Adrenal gland (tissue), 12 donors: ENCODE measurements around the gene STAP2. TPM values are rescaled to one million over a fixed set of nuclear protein-coding genes. Genes with fewer than 3 reads are reported as not detected.
"Not testable (repeated sequence)": the region's sequence is repeated elsewhere in the genome, so short reads cannot be mapped to it uniquely, and the experiment has no call there.

Experiments used
- DNase-seq, 7 donors: peaks; one replicate each; pipeline ENCODE4 v3.0.0-alpha.2; 2019 to 2020
- H3K27ac ChIP-seq, 5 donors: fragments of 200-600 bp; sonication (generic) in 4 of 5; 1 replicate in 3 of 5; 2 replicates in 2 of 5; pipeline versions ENCODE4 v1.5.1 to v1.8.0; 2016 to 2020; ENCODE audit warnings: mild to moderate bottlenecking in 1 of 5
- H3K27me3 ChIP-seq: fragments of 200-600 bp; 2 replicates; pipeline ENCODE4 v1.8.0; 2021
- H3K36me3 ChIP-seq, 2 donors: fragments of 200-600 bp; replicated peaks in 1 of 2; 1 replicate in 1 of 2; 2 replicates in 1 of 2; pipeline versions ENCODE4 v1.5.1 to v1.8.0; 2018 to 2022
- H3K4me1 ChIP-seq, 2 donors: fragments of 200-600 bp; replicated peaks in 1 of 2; 1 replicate in 1 of 2; 2 replicates in 1 of 2; pipeline versions ENCODE4 v1.5.1 to v1.8.0; 2018 to 2021
- H3K4me3 ChIP-seq, 4 donors: fragments of 200-600 bp; sonication (generic) in 3 of 4; one replicate each; pipeline ENCODE4 v1.5.1; 2016 to 2018
- H3K9me3 ChIP-seq, 3 donors: fragments of 200-600 bp; sonication (generic) in 1 of 3; replicated peaks in 1 of 3; 1 replicate in 2 of 3; 2 replicates in 1 of 3; pipeline versions ENCODE4 v1.5.1 to v1.8.0; 2016 to 2021
- POLR2A ChIP-seq, 2 donors: fragments of 450-650 bp; IDR thresholded peaks; one replicate each; pipeline ENCODE4 v1.6.1; 2017; ENCODE audit warnings: antibody characterized with exemption in 2 of 2, mild to moderate bottlenecking in 2 of 2, moderate library complexity in 1 of 2
- WGBS, 4 donors: extraction: QIAGEN DNeasy Blood & Tissue Kit in 2 of 4; methylation state at CpG; one replicate each; pipeline versions ENCODE4 v1.1.5 to v1.1.7; 2013 to 2017; 5-methylcytosine and 5-hydroxymethylcytosine counted together
- intact Hi-C, 2 donors: fragments of 100-400 bp; cut with DNase I; formaldehyde crosslinking; loops; one replicate each; pipeline versions ENCODE4 v1.14.1 to v1.15.0; 2022 to 2023
- polyA plus RNA-seq, 3 donors: library from polyadenylated mRNA; stranded (reverse); fragments of 200-250 nt in 2 of 3; fragments of 350-450 nt in 1 of 3; fragmentation: Illumina TruSeq in 1 of 3; extraction: RNeasy Lipid Tissue Mini Kit (QIAGEN cat#74804) in 1 of 3; gene quantifications; one replicate each; pipeline ENCODE4 v1.2.3, GENCODE V29; 2013 to 2014
- total RNA-seq, 9 donors: library from RNA; depleted of rRNA in 4 of 9; stranded (reverse); fragments of >200 nt in 4 of 9; fragments of 120-200 nt in 1 of 9; fragmentation: NEBNext Ultra II Directional in 1 of 9; extraction: Animal tissue kit (Norgen Biotek cat#: 25700) in 1 of 9; gene quantifications; one replicate each; pipeline versions ENCODE4 v1.1.0 to v1.2.4, GENCODE V29; 2013 to 2023
- TF ChIP-seq, protein P1 (sequence below), 6 experiments: fragments of 450-650 bp in 4 of 6; fragments of 200-600 bp in 2 of 6; sonication (generic) in 1 of 6; IDR thresholded peaks; 1 replicate in 5 of 6; 2 replicates in 1 of 6; pipeline versions ENCODE4 v1.5.1 to v1.8.0; 2016 to 2021; ENCODE audit warnings: antibody characterized with exemption in 6 of 6, mild to moderate bottlenecking in 2 of 6, moderate library complexity in 1 of 6
- donor health status: healthy with polysubstance abuse.
- donor health status: Bipolar disorder and iron deficiency.
- donor health status: DM: yes; HTN: yes; CAD: no.
- donor health status: DM: no; HTN: no; CAD: no.
- donor health status: DM: no; HTN: no; CAD: no.
- donor health status: DM: yes; HTN: yes; CAD: no.

The STAP2 gene
- total and polyA plus RNA-seq, 12 donors, result 5.7 to 106 (median 36.5) TPM

DNA sequence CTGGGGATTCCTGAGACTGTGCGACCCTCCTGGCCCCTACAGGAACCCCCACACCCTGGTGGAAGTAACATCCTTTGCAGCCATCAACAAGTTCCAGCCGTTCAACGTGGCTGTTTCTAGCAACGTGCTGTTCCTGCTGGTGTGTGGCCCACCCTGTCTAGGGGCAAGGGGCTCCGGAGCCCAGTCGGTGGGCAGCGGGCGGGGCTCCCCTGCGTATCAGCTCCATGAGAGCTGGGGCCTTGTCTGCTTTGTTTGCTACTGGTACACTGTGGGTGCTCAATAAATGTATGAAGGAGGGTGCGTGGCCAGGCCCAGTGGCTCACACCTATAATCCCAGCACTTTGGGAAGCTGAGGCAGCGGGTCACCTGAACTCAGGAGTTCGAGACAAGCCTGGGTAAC is 15.7 kb upstream of the STAP2 start:
- peaks cover 0 to 9% of the 10 kb centered on the region in 2 donors for H3K36me3 ChIP-seq
- no peaks in the 10 kb centered on the region for H3K9me3 ChIP-seq
- TF ChIP-seq, protein P1, sequence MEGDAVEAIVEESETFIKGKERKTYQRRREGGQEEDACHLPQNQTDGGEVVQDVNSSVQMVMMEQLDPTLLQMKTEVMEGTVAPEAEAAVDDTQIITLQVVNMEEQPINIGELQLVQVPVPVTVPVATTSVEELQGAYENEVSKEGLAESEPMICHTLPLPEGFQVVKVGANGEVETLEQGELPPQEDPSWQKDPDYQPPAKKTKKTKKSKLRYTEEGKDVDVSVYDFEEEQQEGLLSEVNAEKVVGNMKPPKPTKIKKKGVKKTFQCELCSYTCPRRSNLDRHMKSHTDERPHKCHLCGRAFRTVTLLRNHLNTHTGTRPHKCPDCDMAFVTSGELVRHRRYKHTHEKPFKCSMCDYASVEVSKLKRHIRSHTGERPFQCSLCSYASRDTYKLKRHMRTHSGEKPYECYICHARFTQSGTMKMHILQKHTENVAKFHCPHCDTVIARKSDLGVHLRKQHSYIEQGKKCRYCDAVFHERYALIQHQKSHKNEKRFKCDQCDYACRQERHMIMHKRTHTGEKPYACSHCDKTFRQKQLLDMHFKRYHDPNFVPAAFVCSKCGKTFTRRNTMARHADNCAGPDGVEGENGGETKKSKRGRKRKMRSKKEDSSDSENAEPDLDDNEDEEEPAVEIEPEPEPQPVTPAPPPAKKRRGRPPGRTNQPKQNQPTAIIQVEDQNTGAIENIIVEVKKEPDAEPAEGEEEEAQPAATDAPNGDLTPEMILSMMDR (IDR thresholded peaks at IDR 0.05), result no peak
- TF ChIP-seq POLR2A (IDR thresholded peaks at IDR 0.05), result no peak
- DNase-seq, result no peak
- H3K4me3 ChIP-seq, result no peak overlapping the region
- H3K27ac ChIP-seq, result no peak overlapping the region
- H3K27me3 ChIP-seq, result no peaks in the 10 kb centered on the region
- H3K4me1 ChIP-seq, result no peaks in the 10 kb centered on the region
- WGBS, 4 donors, result 83 to 93% (median 88%) methylated on average over 10 to 12 of the region's 12 CpGs
- intact Hi-C loops, result loop anchor here (5.0 kb wide), 1 partner anchor 87 kb away; no protein-coding TSS in a partner anchor

DNA sequence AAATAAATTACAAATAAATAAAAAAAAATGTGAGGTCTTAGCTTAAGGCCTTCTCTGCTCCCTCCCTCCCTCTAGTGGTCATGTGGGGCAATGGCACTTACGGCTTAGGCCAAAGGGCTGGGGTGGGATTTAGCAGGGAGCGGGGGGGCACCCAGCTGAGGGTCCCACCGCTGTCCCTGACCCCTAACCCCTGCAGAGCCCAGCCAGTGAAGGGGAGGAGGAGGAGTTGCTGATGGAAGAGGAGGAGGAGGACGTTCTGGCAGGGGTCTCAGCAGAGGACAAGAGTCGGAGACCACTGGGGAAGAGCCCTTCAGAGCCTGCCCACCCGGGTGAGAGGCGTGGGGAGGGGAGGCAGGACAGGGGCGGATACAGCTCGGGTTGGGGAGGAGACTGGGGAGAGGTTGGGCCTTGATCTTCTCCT is 14.1 kb upstream of the STAP2 start:
- DNase-seq, result peak in 5 of 7 donors; percentile 36 to 68 (median 59)
- Histone ChIP-seq H3K27me3 (no peaks in the 10 kb centered on the region), H3K36me3 (no peaks in the 10 kb centered on the region), H3K4me3 (no peak overlapping the region), H3K4me1 (no peaks in the 10 kb centered on the region), H3K9me3 (no peaks in the 10 kb centered on the region), H3K27ac (no peak overlapping the region)
- 23 to 35% (median 27%) methylated on average over 8 to 9 of the region's 9 CpGs for WGBS, 4 donors
- TF ChIP-seq, protein P1 (IDR thresholded peaks at IDR 0.05), result peak; percentile 39 to 86 (median 76)
- TF ChIP-seq POLR2A (IDR thresholded peaks at IDR 0.05), result no peak
- intact Hi-C loops, result loop anchor here (5.0 kb wide), 1 partner anchor 85 kb away; no protein-coding TSS in a partner anchor

DNA sequence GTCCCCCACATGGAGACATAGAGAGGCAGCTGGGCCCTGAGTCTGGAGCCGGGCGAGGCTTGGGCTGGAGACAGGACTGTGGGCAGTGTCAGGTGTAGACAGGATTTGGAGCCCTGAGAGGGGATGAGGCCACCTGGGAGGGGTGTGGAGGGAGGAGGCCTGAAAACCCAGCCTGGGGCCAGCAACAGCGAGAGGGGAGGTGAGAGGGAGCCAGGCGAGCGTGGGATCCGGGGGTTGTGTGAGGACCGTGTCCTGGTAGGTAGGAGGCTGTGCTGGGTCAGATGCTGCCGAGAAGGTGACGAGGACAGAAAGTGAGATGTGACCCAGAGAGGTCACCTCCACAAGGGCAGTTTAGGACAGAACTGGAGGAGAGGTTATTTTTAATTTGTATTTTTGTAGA is 12.1 kb upstream of the STAP2 start:
- Histone ChIP-seq H3K9me3 (no peaks in the 10 kb centered on the region), H3K27me3 (no peaks in the 10 kb centered on the region), H3K27ac (no peak overlapping the region), H3K36me3 (peaks cover 0 to 8% of the 10 kb centered on the region in 2 donors), H3K4me1 (no peaks in the 10 kb centered on the region), H3K4me3 (no peak overlapping the region)
- no peak for TF ChIP-seq POLR2A (IDR thresholded peaks at IDR 0.05)
- TF ChIP-seq, protein P1 (IDR thresholded peaks at IDR 0.05), result no peak
- no peak for DNase-seq
- intact Hi-C loops, result loop anchor here (5.0 kb wide), 1 partner anchor 83 kb away; no protein-coding TSS in a partner anchor
- WGBS, 4 donors, result 93 to 95% (median 94%) methylated on average over 9 of the region's 9 CpGs

DNA sequence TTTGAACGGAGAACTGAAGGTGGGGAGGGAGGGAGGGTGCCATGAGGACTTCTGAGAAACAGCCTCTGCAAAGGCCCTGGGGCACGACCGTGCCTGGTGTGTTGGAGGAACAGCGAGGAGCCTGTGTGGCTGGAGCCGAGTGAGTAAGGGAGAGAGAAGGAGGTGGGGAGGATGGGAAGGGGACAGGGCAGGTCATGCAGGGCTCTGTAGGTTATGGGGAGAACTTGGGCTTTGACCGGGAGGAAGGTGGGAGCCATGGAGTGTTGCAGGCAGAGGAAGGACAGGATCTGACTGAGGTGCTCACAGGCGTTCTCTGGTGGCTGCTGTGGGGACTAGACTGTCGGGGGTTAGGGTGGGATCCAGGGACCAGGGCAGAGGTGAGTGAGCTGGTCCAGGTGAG is 11.5 kb upstream of the STAP2 start:
- 81 to 87% (median 84%) methylated on average over 8 of the region's 8 CpGs for WGBS, 4 donors
- no peaks in the 10 kb centered on the region for H3K9me3 ChIP-seq

DNA sequence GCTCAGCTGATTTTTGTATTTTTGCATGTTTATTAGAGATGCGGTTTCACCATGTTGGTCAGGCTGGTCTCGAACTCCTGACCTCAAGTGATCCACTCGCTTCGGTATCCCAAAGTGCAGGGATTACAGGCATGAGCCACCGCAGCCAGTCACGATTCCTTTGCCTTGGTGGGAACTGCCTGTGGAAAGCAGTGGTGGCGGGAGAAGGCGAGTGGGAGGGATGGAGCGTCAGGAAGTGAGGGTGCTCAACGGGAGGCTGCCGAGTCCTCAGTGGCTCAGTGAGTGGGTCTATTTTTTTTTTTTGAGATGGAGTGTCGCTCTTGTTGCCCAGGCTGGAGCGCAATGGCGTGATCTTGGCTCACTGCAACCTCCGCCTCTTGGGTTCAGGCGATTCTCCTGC is 10.6 kb upstream of the STAP2 start:
- H3K27me3 ChIP-seq, H3K36me3 ChIP-seq, DNase-seq, H3K27ac ChIP-seq, H3K4me3 ChIP-seq, H3K4me1 ChIP-seq, H3K9me3 ChIP-seq: not testable (repeated sequence)
- intact Hi-C loops, result loop anchor here in 1 of 2 donors (10.0 kb wide), 1 partner anchor 46 kb away; no protein-coding TSS in a partner anchor
- WGBS, 4 donors, result 93 to 96% (median 94%) methylated on average over 16 of the region's 16 CpGs

More for the DNA sequence above, 11.5 kb upstream of the STAP2 start:
- no peak for DNase-seq
- Histone ChIP-seq H3K27me3 (no peaks in the 10 kb centered on the region), H3K36me3 (peaks cover 0 to 9% of the 10 kb centered on the region in 2 donors), H3K4me3 (no peak overlapping the region), H3K27ac (no peak overlapping the region), H3K4me1 (peaks cover 0 to 4% of the 10 kb centered on the region in 2 donors)
- intact Hi-C loops, result loop anchor here (5.0 kb wide), 1 partner anchor 83 kb away; no protein-coding TSS in a partner anchor
- TF ChIP-seq, protein P1 (IDR thresholded peaks at IDR 0.05), result no peak
